ENCODE results near the gene MS4A18. TPM values are rescaled to one million over a fixed set of nuclear protein-coding genes. Genes with fewer than 3 reads are reported as not detected.

MS4A18 gene
- total RNA-seq, 1 donor from 2014 or later, result not detected

DNA sequence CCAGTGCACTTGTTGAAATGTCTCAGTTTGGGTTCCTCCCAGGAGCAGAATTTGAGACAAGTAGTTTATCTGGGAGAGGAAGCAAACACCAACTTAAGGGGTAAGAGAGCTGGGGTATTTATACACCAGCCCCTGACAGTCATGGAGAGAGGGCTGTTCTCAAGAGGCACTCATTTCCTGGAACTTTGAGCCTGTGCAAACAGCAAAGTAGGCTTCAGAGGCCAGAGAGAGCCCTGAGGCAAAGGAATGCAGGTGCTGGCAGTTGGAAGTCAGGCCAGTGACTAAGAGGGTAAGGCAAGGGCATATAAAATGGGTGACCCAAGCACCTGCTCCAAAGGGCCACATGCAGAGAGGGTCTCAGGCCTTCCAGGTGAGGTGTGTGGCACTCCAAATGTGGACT lies 16.1 kb downstream of the MS4A18 start:
- DNase-seq (no peak), ATAC-seq (peak; percentile 36 to 63)
- Histone ChIP-seq H3K27me3 (ENCODE audit: low read depth) (no peaks in the 10 kb centered on the region), H3K36me3 (no peaks in the 10 kb centered on the region), H3K27ac (no peak overlapping the region), H3K4me3 (no peak overlapping the region), H3K4me1 (no peaks in the 10 kb centered on the region), H3K9me3 (no peaks in the 10 kb centered on the region)
- TF ChIP-seq CTCF (IDR thresholded peaks at IDR 0.05), result no peak
- intact Hi-C loops (cut with DNase I), result no loop called here

DNA sequence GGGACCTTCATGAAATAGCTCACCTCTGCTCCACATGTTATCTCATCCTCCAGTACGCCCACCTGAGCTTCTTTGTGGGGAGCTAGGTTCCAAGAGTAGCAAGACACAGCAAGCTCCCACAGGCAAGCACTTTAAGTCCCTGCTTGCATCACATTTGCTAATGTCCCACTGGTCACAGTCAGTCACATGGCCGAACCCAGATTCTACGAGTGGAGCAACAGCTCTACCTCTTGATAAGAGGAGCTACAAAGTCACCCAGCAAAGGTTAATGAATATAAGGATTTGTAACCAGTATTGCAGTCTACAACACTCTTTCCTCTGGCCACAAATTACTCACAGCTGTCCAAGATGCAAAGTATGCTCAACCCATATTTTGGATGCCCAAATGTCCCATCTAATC lies 16.9 kb downstream of the MS4A18 start:
- H3K4me1 ChIP-seq, result no peaks in the 10 kb centered on the region
- DNase-seq (no peak), ATAC-seq (no peak)
- intact Hi-C loops (cut with DNase I), result no loop called here
- H3K27ac ChIP-seq, result no peak overlapping the region
- no peaks in the 10 kb centered on the region for H3K27me3 ChIP-seq (ENCODE audit: low read depth)
- no peak for TF ChIP-seq CTCF (IDR thresholded peaks at IDR 0.05)
- H3K36me3 ChIP-seq, result no peaks in the 10 kb centered on the region
- H3K9me3 ChIP-seq, result no peaks in the 10 kb centered on the region
- H3K4me3 ChIP-seq, result no peak overlapping the region

- intact Hi-C loops (cut with DNase I), result no loop called here
- H3K27me3 ChIP-seq (ENCODE audit: low read depth), result no peaks in the 10 kb centered on the region
- H3K27ac ChIP-seq, result no peak overlapping the region
- no peak for TF ChIP-seq CTCF (IDR thresholded peaks at IDR 0.05)
- ATAC-seq (no peak), DNase-seq (no peak)
- H3K36me3 ChIP-seq, result no peaks in the 10 kb centered on the region
- H3K9me3 ChIP-seq, result no peaks in the 10 kb centered on the region
- H3K4me1 ChIP-seq, result no peaks in the 10 kb centered on the region
- no peak overlapping the region for H3K4me3 ChIP-seq
These were observed 18.5 kb downstream of the MS4A18 start for GRCh38 chr11:60743058-60743457.

GRCh38 chr11:60744114-60744513 lies 19.6 kb downstream of the MS4A18 start:
- Histone ChIP-seq H3K27me3 (ENCODE audit: low read depth) (no peaks in the 10 kb centered on the region), H3K4me3 (no peak overlapping the region)

DNA sequence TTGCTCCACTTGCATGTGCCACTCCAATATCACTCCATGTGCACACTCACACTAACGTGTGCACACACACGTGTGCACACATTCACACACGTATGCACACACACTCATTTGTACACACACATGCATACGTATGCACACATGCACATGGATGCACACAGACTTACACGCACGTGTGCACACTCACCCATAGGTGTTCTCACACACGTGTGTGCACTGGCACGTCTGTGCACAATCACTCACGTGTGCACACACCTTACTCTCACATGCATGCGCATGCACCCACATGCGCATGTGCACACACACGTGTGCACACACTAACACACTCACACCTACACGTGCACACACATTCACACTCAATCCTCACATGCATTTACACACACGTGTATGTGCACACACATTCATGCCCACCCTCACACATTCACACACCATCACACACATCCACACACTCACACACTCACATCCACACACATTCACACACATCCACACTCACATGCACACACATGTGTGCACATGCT lies 22.9 kb downstream of the MS4A18 start:
- H3K4me1 ChIP-seq, result no peaks in the 10 kb centered on the region
- ATAC-seq, result no peak
- H3K27ac ChIP-seq, result no peak overlapping the region
- intact Hi-C loops (cut with DNase I), result no loop called here
- H3K27me3 ChIP-seq (ENCODE audit: low read depth), result peaks cover 9% of the 10 kb centered on the region
- no peak for DNase-seq
- H3K9me3 ChIP-seq, result no peaks in the 10 kb centered on the region
- no peaks in the 10 kb centered on the region for H3K36me3 ChIP-seq
- no peak for TF ChIP-seq CTCF (IDR thresholded peaks at IDR 0.05)
- H3K4me3 ChIP-seq, result no peak overlapping the region

More at GRCh38 chr11:60744114-60744513, 19.6 kb downstream of the MS4A18 start:
- intact Hi-C loops (cut with DNase I), result no loop called here
- H3K36me3 ChIP-seq, result no peaks in the 10 kb centered on the region
- no peak overlapping the region for H3K27ac ChIP-seq
- no peak for ATAC-seq
- H3K4me1 ChIP-seq, result no peaks in the 10 kb centered on the region
- no peaks in the 10 kb centered on the region for H3K9me3 ChIP-seq
- DNase-seq, result no peak
- TF ChIP-seq CTCF (IDR thresholded peaks at IDR 0.05), result no peak

DNA sequence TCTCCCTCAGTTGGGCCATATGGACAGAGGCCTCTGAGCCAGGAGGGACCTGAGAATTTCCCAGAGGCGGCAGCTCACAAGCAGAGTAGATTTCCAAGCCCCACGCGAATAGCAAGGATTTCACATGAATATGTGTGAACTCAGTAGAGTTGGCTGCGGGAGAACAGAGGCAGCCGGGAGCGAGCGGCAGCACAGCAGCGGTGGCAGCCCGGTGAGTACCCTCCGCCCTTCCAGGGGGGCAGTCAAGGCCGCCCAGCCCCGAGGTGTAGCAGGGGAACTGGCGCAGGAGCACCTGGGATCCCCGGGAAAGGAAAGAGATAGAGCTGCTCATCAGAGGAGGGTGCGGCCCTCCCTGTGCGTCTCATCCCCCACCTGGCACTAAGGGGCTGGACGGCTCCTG lies 23.7 kb downstream of the MS4A18 start:
- no peak for TF ChIP-seq CTCF (IDR thresholded peaks at IDR 0.05)
- no peak overlapping the region for H3K4me3 ChIP-seq
- H3K9me3 ChIP-seq, result no peaks in the 10 kb centered on the region
- H3K4me1 ChIP-seq, result no peaks in the 10 kb centered on the region
- intact Hi-C loops (cut with DNase I), result no loop called here
- H3K36me3 ChIP-seq, result no peaks in the 10 kb centered on the region
- ATAC-seq (no peak), DNase-seq (no peak)
- H3K27ac ChIP-seq, result no peak overlapping the region
- H3K27me3 ChIP-seq (ENCODE audit: low read depth), result peaks cover 11% of the 10 kb centered on the region

Data from lower lobe of right lung (tissue), 2 donors.